IPS-18c (cell line): ENCODE data around the gene SLC6A2.

Experiments used
- H3K4me3 ChIP-seq: 2 replicates; pipeline ENCODE4 v1.7.0; 2013; ENCODE audit warnings: low read depth, mild to moderate bottlenecking, low read length, moderate library complexity; ENCODE audit not compliant: insufficient read depth
- H3K9me3 ChIP-seq: one replicate; pipeline ENCODE4 v1.6.1; 2013; ENCODE audit warnings: mild to moderate bottlenecking, low read length, moderate library complexity; ENCODE audit not compliant: control insufficient read depth, insufficient read depth

SLC6A2 gene

GRCh38 chr16:55642611-55643010 is 13.2 kb upstream of the SLC6A2 start:
- H3K4me3 ChIP-seq, result no peak overlapping the region
- no peaks in the 10 kb centered on the region for H3K9me3 ChIP-seq

GRCh38 chr16:55643161-55643970 is 12.4 kb upstream of the SLC6A2 start:
- Histone ChIP-seq H3K9me3 (no peaks in the 10 kb centered on the region), H3K4me3 (no peak overlapping the region)

GRCh38 chr16:55645986-55646385 is 9.8 kb upstream of the SLC6A2 start:
- Histone ChIP-seq H3K4me3 (no peak overlapping the region), H3K9me3 (peaks cover 2% of the 10 kb centered on the region)

- Histone ChIP-seq H3K9me3 (peaks cover 2% of the 10 kb centered on the region), H3K4me3 (no peak overlapping the region)
These were observed 8.4 kb upstream of the SLC6A2 start for GRCh38 chr16:55647343-55647742.

GRCh38 chr16:55647798-55648197 is 8.0 kb upstream of the SLC6A2 start:
- H3K9me3 ChIP-seq, result peaks cover 2% of the 10 kb centered on the region
- H3K4me3 ChIP-seq, result no peak overlapping the region

GRCh38 chr16:55651841-55652824 is 3.7 kb upstream of the SLC6A2 start:
- H3K9me3 ChIP-seq, result peaks cover 4% of the 10 kb centered on the region
- no peak overlapping the region for H3K4me3 ChIP-seq

GRCh38 chr16:55653106-55653505 is 2.7 kb upstream of the SLC6A2 start:
- no peak overlapping the region for H3K4me3 ChIP-seq
- H3K9me3 ChIP-seq, result peaks cover 4% of the 10 kb centered on the region

- peak overlapping the region; percentile 61 for H3K4me3 ChIP-seq
- H3K9me3 ChIP-seq, result peaks cover 4% of the 10 kb centered on the region
These were observed 349 bp upstream of the SLC6A2 start for GRCh38 chr16:55655381-55655896.

- H3K4me3 ChIP-seq, result peak overlapping the region; percentile 61
- H3K9me3 ChIP-seq, result peaks cover 2% of the 10 kb centered on the region
These were observed 904 bp downstream of the SLC6A2 start for GRCh38 chr16:55656691-55657092.

GRCh38 chr16:55657616-55658015 is 1.8 kb downstream of the SLC6A2 start:
- Histone ChIP-seq H3K4me3 (no peak overlapping the region), H3K9me3 (peaks cover 2% of the 10 kb centered on the region)

GRCh38 chr16:55658898-55659420 is 3.2 kb downstream of the SLC6A2 start:
- Histone ChIP-seq H3K4me3 (no peak overlapping the region), H3K9me3 (peaks cover 2% of the 10 kb centered on the region)

GRCh38 chr16:55660026-55660425 is 4.2 kb downstream of the SLC6A2 start:
- no peak overlapping the region for H3K4me3 ChIP-seq

GRCh38 chr16:55660828-55661227 is 5.0 kb downstream of the SLC6A2 start:
- Histone ChIP-seq H3K9me3 (no peaks in the 10 kb centered on the region), H3K4me3 (no peak overlapping the region)

More at GRCh38 chr16:55660026-55660425, 4.2 kb downstream of the SLC6A2 start:
- peaks cover 2% of the 10 kb centered on the region for H3K9me3 ChIP-seq

- H3K9me3 ChIP-seq, result no peaks in the 10 kb centered on the region
- no peak overlapping the region for H3K4me3 ChIP-seq
These were observed 6.3 kb downstream of the SLC6A2 start for GRCh38 chr16:55661941-55662643.

GRCh38 chr16:55662644-55663031 is 6.8 kb downstream of the SLC6A2 start:
- no peak overlapping the region for H3K4me3 ChIP-seq
- H3K9me3 ChIP-seq, result no peaks in the 10 kb centered on the region

- Histone ChIP-seq H3K4me3 (no peak overlapping the region), H3K9me3 (no peaks in the 10 kb centered on the region)
These were observed 7.4 kb downstream of the SLC6A2 start for GRCh38 chr16:55663225-55663624.
